Stimulated activated CD4-positive, alpha-beta T cell treated with anti-CD3 and anti-CD28 coated beads, Interleukin-15, amount 100 ng/mL, for 1 hour (primary cell): ENCODE data around the gene ENO3.
"Not testable (repeated sequence)": the region's sequence is repeated elsewhere in the genome, so short reads cannot be mapped to it uniquely, and the experiment has no call there.

Experiments
- DNase-seq, 2 donors: peaks; one replicate each; pipeline ENCODE4 v3.0.0-alpha.2; 2020; ENCODE audit warnings: low read depth in 1 of 2, low spot score in 1 of 2

Gene ENO3

GRCh38 chr17:4950746-4951204 lies at the start of gene ENO3:
ENO3 (plus strand) TSS chr17:4951119; CDS start chr17:4951830, 711 bp downstream.
- DNase-seq: no peak

GRCh38 chr17:4901648-4902344 lies 49.1 kb upstream of the ENO3 start:
- peak in 1 of 2 donors; percentile 17 for DNase-seq

GRCh38 chr17:4902540-4902939 lies 48.4 kb upstream of the ENO3 start:
- no peak for DNase-seq

GRCh38 chr17:4903051-4903818 lies 47.7 kb upstream of the ENO3 start, which contains the start of gene CHRNE:
CHRNE (minus strand) TSS chr17:4903098; CDS start chr17:4903063, 35 bp downstream.
- peak; percentile 31 to 35 for DNase-seq

GRCh38 chr17:4906642-4907041 lies 44.3 kb upstream of the ENO3 start:
- DNase-seq: not testable (repeated sequence)

- DNase-seq: no peak
Observed at GRCh38 chr17:4908301-4908700, 42.6 kb upstream of the ENO3 start.

GRCh38 chr17:4908711-4909496 lies 42.0 kb upstream of the ENO3 start:
- peak; percentile 54 to 61 for DNase-seq

GRCh38 chr17:4913994-4914393 lies 36.9 kb upstream of the ENO3 start:
- no peak for DNase-seq

GRCh38 chr17:4914551-4914950 lies 36.4 kb upstream of the ENO3 start:
- DNase-seq: not testable (repeated sequence)

GRCh38 chr17:4919511-4920047 lies 31.3 kb upstream of the ENO3 start:
- DNase-seq: no peak

- DNase-seq: no peak
Observed at GRCh38 chr17:4920351-4921048, 30.4 kb upstream of the ENO3 start.

- DNase-seq: no peak
Observed at GRCh38 chr17:4921320-4921719, 29.6 kb upstream of the ENO3 start.

- DNase-seq: not testable (repeated sequence)
Observed at GRCh38 chr17:4926577-4927335, 24.2 kb upstream of the ENO3 start.

GRCh38 chr17:4928881-4929280 lies 22.0 kb upstream of the ENO3 start:
- no peak for DNase-seq

- DNase-seq: no peak
Observed at GRCh38 chr17:4931963-4932362, 19.0 kb upstream of the ENO3 start, which contains the start of gene GP1BA. GP1BA (plus strand) TSS chr17:4932277; CDS start chr17:4932605, 328 bp downstream.

- DNase-seq: no peak
Observed at GRCh38 chr17:4932756-4933155, 18.2 kb upstream of the ENO3 start.

- DNase-seq: no peak
Observed at GRCh38 chr17:4933646-4934045, 17.3 kb upstream of the ENO3 start.

GRCh38 chr17:4934173-4934979 lies 16.5 kb upstream of the ENO3 start:
- no peak for DNase-seq

- DNase-seq: no peak
Observed at GRCh38 chr17:4935650-4936049, 15.3 kb upstream of the ENO3 start.
